Astrocyte of the cerebellum (primary cell): ENCODE measurements around the gene CREB3L1.

ENCODE experiments used
- DNase-seq: peaks from one replicate; pipeline ENCODE4 v3.0.0-alpha.2; 2011; ENCODE audit warnings: low read depth
- H3K4me3 ChIP-seq: 2 replicates; pipeline ENCODE4 v1.5.1; 2011; ENCODE audit warnings: mild to moderate bottlenecking, low read depth, low read length, moderate library complexity
- in situ Hi-C: cut with HindIII; loops from 2 replicates; pipeline ENCODE4 v1.10.0; 2017; ENCODE audit warnings: low sequenced_read_pairs
- TF ChIP-seq, protein P1 (sequence below): IDR thresholded peaks from 2 replicates; pipeline ENCODE4 v1.5.1; 2012; ENCODE audit warnings: low read length, low read depth, moderate library complexity, mild to moderate bottlenecking; ENCODE audit errors: missing control alignments

Gene CREB3L1

DNA sequence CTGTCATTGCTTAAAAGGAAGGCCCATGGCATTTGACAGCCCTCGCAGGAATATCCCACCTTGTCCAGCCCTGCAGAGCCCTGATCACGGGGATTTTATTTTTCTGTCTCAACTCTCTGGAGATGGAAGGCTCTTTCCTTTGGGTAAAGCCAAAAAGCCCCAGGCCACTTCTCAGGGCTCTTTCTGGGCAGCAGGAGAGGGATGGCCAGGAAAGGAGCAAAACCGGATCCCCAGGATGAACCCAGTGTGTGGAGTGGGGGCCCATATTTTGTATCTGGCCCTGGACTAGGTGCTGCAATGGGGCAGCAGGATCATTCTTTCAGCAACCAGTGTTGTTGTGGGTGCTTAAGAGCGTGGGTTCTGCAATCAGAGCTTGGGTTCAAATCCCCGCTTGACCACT is 11.0 kb downstream of the CREB3L1 start:
- no peak overlapping the region for H3K4me3 ChIP-seq
- in situ Hi-C loops, result no loop called here
- no peak for DNase-seq
- TF ChIP-seq, protein P1, sequence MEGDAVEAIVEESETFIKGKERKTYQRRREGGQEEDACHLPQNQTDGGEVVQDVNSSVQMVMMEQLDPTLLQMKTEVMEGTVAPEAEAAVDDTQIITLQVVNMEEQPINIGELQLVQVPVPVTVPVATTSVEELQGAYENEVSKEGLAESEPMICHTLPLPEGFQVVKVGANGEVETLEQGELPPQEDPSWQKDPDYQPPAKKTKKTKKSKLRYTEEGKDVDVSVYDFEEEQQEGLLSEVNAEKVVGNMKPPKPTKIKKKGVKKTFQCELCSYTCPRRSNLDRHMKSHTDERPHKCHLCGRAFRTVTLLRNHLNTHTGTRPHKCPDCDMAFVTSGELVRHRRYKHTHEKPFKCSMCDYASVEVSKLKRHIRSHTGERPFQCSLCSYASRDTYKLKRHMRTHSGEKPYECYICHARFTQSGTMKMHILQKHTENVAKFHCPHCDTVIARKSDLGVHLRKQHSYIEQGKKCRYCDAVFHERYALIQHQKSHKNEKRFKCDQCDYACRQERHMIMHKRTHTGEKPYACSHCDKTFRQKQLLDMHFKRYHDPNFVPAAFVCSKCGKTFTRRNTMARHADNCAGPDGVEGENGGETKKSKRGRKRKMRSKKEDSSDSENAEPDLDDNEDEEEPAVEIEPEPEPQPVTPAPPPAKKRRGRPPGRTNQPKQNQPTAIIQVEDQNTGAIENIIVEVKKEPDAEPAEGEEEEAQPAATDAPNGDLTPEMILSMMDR, result no peak

DNA sequence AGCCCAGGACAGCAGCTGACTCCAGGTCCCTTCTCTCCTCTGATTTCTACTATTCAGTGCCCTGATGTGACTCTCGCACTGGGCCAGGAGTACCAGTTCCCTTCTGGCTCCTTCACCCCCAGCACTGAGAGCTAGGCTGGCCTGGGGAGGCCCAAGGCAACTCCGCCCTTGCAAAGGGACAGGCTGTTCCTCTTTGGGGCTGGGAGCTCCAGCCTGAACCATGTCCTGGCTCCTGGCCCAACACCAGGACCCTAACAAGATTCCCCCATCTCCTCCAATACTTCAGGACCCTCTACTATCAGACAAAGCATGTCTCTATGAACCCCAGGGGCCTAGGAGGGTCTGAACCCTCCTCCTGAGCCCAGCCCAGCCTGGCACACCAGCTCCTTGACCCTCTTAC is 12.5 kb downstream of the CREB3L1 start:
- H3K4me3 ChIP-seq, result no peak overlapping the region
- in situ Hi-C loops, result no loop called here
- TF ChIP-seq, protein P1, result no peak
- DNase-seq, result no peak

- no peak overlapping the region for H3K4me3 ChIP-seq
- TF ChIP-seq, protein P1, result no peak
- DNase-seq, result peak; percentile 87
- in situ Hi-C loops, result no loop called here
These were observed 13.3 kb downstream of the CREB3L1 start for GRCh38 chr11:46290598-46291309.

DNA sequence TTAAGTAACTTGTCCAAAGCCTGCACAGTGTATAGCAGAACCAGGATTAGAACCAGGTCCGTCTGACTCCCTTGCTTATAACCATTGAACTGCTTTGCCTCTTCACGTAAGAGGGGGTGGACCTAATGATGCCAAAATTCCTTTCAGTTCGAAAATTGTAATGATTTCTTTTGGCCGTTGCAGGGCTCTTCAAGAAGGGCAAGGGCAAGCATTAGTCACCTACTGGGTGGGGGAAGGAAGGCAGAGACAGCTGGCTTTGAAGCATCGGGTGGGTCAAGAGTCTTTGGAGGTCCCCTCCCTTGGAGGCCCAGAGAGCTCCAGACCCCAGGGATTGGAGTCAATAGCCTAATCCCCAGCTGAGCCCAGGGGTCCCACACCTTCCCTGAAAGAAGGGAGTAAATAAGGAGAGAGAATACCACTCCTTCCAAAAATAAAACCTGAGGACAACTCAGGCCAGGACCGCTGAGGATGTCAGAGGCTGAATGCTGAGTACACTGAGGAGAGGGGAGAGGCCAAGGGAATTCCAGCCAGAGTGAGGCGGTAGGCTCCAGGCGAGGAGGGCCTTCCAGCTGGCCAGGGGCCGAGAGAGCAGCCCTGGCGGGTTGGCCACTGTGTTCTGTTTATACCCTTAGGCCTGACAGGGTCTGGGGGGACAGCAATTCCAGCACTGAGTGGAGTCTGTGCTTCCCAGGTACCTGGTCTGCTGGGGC is 14.1 kb downstream of the CREB3L1 start:
- in situ Hi-C loops, result no loop called here
- DNase-seq, result no peak
- TF ChIP-seq, protein P1, result no peak
- H3K4me3 ChIP-seq, result no peak overlapping the region

DNA sequence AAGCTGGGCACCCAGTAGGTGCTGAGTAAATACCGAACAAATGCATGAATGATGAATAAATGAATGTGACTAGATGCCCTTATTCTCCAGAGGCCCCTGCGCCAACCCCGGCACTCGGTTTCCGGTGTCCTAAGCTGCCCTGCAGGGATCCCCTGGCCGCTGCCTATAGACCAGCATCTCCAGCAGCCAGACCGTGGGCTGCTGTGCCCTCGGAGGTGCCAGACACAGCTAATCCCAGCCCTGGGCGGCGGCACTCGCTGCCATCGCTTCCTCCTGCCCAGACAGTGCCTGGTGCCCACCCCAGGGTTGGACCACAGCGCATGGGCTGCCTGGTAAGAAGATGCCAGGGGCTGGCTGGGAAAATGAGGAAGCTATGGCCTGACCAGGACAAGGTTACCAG is 15.6 kb downstream of the CREB3L1 start:
- DNase-seq, result no peak
- H3K4me3 ChIP-seq, result no peak overlapping the region
- TF ChIP-seq, protein P1, result no peak
- in situ Hi-C loops, result no loop called here

GRCh38 chr11:46293641-46294103 is 16.2 kb downstream of the CREB3L1 start:
- no peak overlapping the region for H3K4me3 ChIP-seq
- in situ Hi-C loops, result no loop called here
- DNase-seq, result no peak
- TF ChIP-seq, protein P1, result no peak
